SJSA1 (cell line): ENCODE measurements around the gene PLEKHG2. TPM values are rescaled to one million over a fixed set of nuclear protein-coding genes. Genes with fewer than 3 reads are reported as not detected.
A peak's percentile ranks its signal among the peaks of the same experiment; 100 is the strongest.

ENCODE experiments used
- DNase-seq, 2 experiments: peaks; one replicate each; pipeline ENCODE4 v3.0.0-alpha.2; 2015 to 2020; ENCODE audit warnings: low spot score in 2 of 2, low read depth in 1 of 2
- H3K27ac ChIP-seq: fragments of 250-450 bp; sonication (Bioruptor Pico); 2 replicates; pipeline ENCODE4 v1.5.1; 2020; ENCODE audit warnings: mild to moderate bottlenecking, moderate library complexity
- H3K27me3 ChIP-seq: fragments of 250-450 bp; sonication (Bioruptor Pico); replicated peaks from 2 replicates; pipeline ENCODE4 v1.5.1; 2020; ENCODE audit warnings: mild to moderate bottlenecking, moderate library complexity
- H3K36me3 ChIP-seq: fragments of 250-450 bp; sonication (Bioruptor Pico); 2 replicates; pipeline ENCODE4 v1.5.1; 2020; ENCODE audit warnings: mild to moderate bottlenecking
- H3K4me1 ChIP-seq: fragments of 250-450 bp; sonication (Bioruptor Pico); replicated peaks from 2 replicates; pipeline ENCODE4 v1.6.1; 2021; ENCODE audit warnings: mild to moderate bottlenecking
- H3K4me3 ChIP-seq: fragments of 250-450 bp; sonication (Bioruptor Pico); 2 replicates; pipeline ENCODE4 v1.5.1; 2020; ENCODE audit warnings: mild to moderate bottlenecking
- H3K9me3 ChIP-seq: fragments of 250-450 bp; sonication (Bioruptor Pico); replicated peaks from 2 replicates; pipeline ENCODE4 v1.5.1; 2020; ENCODE audit warnings: mild to moderate bottlenecking
- total RNA-seq: library from RNA; depleted of rRNA; stranded (reverse); fragments of >200 nt; shearing (Covaris generic); gene quantifications from 2 replicates; pipeline ENCODE4 v1.2.3, GENCODE V29; 2014

The PLEKHG2 gene
- total RNA-seq, 1 experiment from 2014 or later = 17.9 TPM

DNA sequence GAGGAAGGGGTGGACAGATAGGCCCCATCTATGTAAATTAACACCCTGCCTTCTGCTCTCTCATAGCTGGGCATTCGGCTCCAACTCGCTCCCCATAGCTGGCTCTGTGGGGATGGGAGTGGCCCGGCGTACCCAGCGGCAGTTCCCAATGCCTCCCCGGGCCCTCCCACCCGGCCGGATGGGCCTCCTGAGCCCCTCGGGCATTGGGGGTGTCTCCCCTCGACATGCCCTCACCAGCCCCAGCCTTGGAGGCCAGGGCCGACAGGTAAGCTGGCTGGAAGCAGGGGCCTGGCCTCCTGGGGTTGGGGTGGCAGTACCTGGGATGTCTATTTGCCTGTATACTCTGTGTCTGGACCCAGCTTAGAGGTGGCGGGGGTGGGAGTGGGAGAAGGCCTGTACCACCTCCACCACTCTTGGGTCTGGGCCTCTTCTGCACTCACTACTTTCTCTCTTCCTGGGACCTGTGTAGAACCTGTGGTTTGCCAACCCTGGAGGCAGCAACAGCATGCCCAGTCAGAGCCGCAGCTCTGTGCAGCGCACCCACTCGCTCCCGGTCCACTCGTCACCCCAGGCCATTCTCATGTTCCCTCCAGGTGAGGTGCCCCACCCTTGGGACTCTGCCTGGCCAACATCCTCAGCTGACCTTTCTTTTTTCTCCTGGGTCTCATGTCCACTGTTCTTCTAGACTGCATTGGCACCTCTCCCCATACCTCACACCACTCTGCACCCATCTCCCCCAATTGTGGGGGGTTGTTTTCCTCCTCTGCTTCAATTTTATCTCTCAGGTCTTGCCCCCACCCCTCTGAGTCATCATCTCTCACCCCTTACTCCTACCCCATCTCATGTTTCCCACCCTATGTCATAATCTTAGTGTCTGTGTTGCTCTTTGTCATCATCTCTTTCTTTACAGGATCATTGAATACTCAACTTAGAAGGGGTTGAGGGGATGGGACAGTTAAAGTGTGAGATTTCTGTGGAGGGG is 31.7 kb upstream of the PLEKHG2 start:
- DNase-seq = no peak
- no peaks in the 10 kb centered on the region for H3K27me3 ChIP-seq
- no peak overlapping the region for H3K27ac ChIP-seq
- H3K36me3 ChIP-seq = peaks cover 91% of the 10 kb centered on the region
- no peak overlapping the region for H3K4me3 ChIP-seq
- no peaks in the 10 kb centered on the region for H3K4me1 ChIP-seq
- H3K9me3 ChIP-seq = no peaks in the 10 kb centered on the region

DNA sequence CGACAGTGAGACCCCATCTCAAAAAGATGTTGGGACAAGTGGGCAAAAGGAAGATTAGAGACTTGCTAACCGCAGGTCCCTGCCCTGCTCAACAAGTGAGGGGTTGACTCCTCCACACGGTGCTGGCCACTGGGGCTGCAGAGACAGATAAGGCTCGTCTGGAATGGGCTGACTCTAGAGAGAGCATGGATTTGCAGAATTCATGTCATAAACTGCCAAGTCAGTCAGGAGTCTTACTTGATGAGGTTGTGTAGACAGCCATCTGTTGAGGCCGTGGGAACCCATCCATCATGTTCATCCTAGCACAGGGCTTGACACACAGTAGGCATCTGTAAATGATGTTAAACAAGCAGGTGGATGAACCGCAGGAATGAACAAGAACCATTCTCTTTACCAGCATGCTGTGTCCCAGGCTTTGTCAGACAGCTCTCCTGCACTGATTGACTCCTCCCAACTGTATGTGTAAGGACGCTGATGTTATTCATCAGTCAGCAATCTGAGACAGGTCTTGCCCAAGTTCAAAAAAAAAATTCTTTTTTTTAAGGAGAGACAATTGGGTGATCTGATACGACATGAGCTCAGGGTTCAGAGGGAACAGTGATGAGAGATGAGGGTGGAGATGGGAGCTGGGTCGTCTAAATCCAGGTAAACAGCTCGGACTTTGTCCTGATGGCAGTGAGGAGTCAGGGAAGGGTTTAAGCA is 30.4 kb upstream of the PLEKHG2 start:
- peaks cover 91% of the 10 kb centered on the region for H3K36me3 ChIP-seq
- H3K4me3 ChIP-seq = no peak overlapping the region

DNA sequence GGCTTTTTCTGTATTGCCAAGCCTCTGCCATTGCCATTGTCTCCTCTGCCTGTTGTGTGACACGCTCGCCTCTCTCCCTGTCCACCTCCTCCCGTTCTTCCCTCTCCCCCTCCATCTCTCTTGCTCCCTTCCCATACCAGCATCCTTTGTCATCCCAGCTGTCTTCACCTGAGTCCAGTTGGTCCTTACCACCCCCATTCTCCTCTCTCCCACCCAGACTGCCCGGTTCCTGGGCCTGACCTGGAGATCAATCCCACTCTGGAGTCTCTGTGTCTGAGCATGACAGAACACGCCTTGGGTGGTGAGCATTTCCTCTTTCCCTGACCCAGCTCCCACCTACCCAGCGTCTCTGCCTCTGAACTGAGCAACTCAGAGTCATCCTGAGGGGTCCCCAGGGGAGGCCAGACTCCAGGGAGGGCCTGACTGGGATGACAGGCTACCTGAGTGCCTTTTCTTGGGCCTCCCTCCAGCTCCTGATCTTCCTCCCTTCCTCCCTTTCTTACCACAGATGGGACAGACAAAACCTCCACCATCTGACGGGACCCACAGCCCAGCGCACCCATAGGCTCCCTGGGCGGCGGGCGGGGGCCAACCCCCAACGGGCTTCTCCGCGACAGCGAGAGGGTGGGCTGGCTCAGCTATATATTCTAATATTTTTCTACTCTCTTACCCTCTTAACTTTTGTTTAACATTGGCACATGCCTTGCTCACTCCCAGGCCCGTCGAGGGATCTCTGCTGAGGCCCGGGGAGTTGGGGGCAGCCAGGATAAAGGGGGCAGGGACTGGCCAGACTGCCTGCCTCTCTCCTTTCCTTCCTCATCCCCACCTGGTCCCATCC is 29.3 kb upstream of the PLEKHG2 start:
- no peaks in the 10 kb centered on the region for H3K27me3 ChIP-seq
- H3K9me3 ChIP-seq = no peaks in the 10 kb centered on the region
- H3K4me1 ChIP-seq = no peaks in the 10 kb centered on the region
- peaks cover 91% of the 10 kb centered on the region for H3K36me3 ChIP-seq
- H3K4me3 ChIP-seq = no peak overlapping the region
- DNase-seq = no peak
- H3K27ac ChIP-seq = no peak overlapping the region

More for the DNA sequence above, 30.4 kb upstream of the PLEKHG2 start:
- no peaks in the 10 kb centered on the region for H3K27me3 ChIP-seq
- no peak overlapping the region for H3K27ac ChIP-seq
- H3K4me1 ChIP-seq = no peaks in the 10 kb centered on the region
- DNase-seq = no peak
- H3K9me3 ChIP-seq = no peaks in the 10 kb centered on the region

DNA sequence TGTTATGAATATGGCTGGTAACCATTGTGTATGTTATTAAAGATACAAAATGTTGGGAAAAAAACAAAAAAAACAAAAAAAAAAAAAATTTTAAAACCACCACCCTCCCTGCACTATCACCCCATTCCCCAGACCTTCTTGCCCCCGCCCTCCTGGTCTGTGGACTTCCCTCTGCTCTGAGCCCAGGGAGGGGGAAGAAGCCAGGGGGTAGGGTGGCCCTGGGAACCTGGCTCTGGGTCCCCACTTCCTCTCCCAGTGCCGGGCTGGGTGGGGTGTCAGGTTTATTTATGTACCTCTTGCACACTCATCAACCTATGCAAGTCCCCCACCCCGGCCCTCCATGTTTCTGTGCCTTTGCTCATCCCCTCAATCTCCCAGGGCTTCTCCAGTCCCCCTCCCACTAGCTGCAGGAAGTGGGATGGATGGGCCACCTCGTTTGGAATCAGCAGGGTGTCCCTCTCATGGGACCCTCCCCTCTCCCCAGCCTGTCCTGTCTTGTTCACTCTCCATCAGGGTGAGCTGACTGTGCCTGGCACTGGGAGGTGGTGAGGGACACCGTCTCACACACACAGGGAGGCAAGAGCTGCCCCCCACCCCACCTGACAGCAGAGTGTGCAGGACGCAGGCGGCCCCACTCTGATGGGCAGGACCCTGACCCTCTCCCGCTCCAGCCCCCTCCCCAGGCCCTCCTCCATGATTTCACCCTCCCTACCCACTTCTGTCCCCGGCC is 27.5 kb upstream of the PLEKHG2 start:
- DNase-seq = no peak
- H3K27ac ChIP-seq = no peak overlapping the region
- peaks cover 91% of the 10 kb centered on the region for H3K36me3 ChIP-seq
- H3K4me1 ChIP-seq = peaks cover 4% of the 10 kb centered on the region
- H3K27me3 ChIP-seq = no peaks in the 10 kb centered on the region
- H3K4me3 ChIP-seq = no peak overlapping the region
- no peaks in the 10 kb centered on the region for H3K9me3 ChIP-seq

DNA sequence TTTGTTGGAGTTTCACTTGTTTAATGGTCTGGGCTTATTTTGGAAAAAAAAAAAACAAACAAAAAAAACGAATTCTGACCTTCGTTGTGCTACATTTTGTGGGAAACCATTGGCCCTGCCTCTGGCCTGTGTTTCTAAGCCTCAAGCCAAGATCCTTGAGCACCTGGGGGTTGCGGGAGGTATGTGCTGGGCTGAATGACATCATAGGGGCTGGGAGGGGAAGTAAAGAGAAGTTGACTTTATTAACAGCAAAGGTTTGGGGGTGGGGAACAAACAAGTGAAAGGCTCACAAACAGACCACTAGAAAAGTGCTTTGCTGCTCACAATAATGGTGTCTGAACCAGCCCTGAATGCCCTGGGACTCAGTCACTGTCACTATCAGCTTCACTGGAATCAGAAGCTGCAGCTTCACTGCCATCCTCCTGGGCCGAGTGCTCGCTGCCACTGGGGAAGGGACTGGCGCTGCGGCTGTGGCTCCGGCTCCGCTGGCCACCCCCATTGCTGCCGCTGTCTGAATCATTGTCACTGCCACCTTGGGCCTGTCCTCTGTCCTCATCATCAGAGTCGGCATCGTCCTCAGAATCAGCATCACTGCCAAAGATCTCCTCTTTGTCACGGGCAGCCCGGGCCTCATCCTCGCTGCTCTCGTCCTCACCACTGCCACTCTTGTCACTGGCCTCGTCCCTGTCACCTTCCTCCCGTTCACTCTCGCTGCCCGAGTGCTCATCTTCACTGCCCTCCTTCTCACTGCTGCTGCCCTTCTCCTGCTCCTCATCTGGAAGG is 26.6 kb upstream of the PLEKHG2 start:
- Histone ChIP-seq H3K36me3 (peaks cover 86% of the 10 kb centered on the region), H3K9me3 (no peaks in the 10 kb centered on the region), H3K27ac (no peak overlapping the region), H3K27me3 (no peaks in the 10 kb centered on the region), H3K4me3 (no peak overlapping the region), H3K4me1 (peaks cover 7% of the 10 kb centered on the region)
- no peak for DNase-seq

DNA sequence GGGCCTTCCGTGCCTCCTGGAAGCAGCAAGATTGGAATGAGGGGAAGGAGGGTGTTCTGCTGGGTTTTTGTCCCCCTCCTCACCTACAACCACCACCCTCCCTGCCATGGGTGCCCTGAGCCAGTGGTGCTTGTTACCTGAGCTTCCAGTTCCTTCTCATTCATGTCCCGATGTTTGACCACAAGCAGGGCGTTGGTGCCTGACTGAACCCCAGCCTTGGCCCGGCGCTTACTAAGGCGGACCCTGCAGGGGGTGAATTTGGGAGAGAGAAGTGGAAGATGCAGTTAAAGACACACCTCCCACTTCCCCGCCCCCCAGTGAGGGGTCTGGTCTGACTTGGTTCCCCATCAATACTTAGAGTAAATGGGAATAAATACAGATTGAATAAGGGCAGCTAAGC is 25.9 kb upstream of the PLEKHG2 start:
- Histone ChIP-seq H3K9me3 (no peaks in the 10 kb centered on the region), H3K4me3 (no peak overlapping the region), H3K36me3 (peaks cover 82% of the 10 kb centered on the region), H3K4me1 (peaks cover 7% of the 10 kb centered on the region), H3K27me3 (no peaks in the 10 kb centered on the region), H3K27ac (no peak overlapping the region)
- DNase-seq = no peak

DNA sequence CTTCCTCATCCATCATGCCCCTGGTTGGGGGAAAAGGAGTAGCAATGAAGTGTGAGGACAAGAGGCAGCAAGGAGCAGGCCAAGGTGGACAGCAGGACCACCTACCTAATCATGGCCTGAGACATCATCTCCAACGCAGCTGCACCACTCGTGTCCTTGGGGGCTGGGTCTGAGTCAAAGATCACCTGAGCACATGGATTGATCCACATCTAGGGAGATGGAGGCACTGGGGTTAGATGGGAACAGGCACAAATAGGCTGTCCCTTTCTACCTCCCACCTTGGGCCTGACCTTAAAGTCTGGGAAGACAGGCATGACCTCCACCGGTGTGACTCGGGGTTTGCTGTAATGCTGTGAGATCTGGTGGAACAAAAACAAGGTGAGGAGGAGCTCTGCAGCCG is 23.8 kb upstream of the PLEKHG2 start:
- Histone ChIP-seq H3K27me3 (no peaks in the 10 kb centered on the region), H3K9me3 (no peaks in the 10 kb centered on the region), H3K27ac (no peak overlapping the region), H3K4me3 (no peak overlapping the region), H3K36me3 (peaks cover 72% of the 10 kb centered on the region), H3K4me1 (peaks cover 12% of the 10 kb centered on the region)
- no peak for DNase-seq

DNA sequence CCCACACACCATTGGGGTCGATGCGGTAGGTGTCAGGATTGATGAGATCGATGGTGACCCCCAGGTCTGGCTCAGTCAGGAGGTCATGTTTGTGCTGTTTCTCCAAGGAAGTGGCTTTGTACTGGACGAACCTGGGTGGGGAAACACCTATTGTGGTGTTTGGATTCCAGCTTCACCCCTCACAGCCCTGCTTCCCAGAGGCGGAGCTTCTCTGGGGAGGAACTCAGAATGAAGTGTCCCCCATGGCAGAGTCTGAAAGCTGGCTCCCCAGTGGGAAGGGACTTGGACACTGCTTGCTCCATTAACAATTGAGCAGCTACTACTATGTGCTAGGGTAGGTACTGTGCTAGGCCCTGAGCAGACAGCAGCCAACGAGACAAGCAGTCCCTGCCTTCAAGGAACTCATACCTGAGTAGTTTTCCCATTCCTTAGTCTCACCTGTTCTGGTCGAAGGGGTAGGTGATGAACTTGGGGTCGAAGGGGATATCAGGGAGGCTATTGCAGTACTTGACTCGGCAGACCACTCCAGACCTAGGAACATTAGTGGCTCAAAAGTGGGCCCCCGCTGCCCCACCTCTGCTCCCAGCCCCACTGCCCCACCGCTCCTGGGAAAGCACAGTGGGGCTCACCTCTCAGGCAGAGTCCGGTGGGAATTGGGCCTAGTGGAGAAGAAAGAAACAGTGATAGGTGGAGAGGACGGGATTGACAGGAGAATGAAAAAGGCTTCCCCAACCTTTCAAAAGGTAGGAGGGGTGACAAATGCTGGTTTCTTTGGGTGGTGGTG is 22.6 kb upstream of the PLEKHG2 start:
- Histone ChIP-seq H3K27ac (no peak overlapping the region; the same call in 1 of the 2 replicates), H3K9me3 (no peaks in the 10 kb centered on the region), H3K36me3 (peaks cover 70% of the 10 kb centered on the region), H3K27me3 (no peaks in the 10 kb centered on the region), H3K4me1 (peaks cover 12% of the 10 kb centered on the region), H3K4me3 (peak overlapping the region; percentile 89)
- DNase-seq = no peak

DNA sequence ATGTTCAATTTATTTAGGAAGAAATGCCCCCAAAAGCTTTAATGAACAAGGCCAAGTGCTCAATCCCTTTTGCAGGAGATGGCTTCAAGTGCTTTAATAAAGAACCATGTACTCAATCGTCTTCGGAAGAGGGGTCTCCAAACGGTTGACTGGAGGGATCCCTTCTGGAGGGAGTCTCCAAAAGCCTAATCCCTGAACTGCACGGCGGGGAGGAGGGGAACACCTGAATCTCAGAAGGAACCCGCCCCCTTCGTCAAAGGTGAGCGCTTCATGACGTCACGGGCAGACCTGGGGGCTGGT is 22.1 kb upstream of the PLEKHG2 start:
- no peak for DNase-seq
- Histone ChIP-seq H3K4me1 (peaks cover 12% of the 10 kb centered on the region), H3K27ac (peak overlapping the region; percentile 98), H3K4me3 (peak overlapping the region; percentile 89), H3K36me3 (peaks cover 70% of the 10 kb centered on the region), H3K27me3 (no peaks in the 10 kb centered on the region), H3K9me3 (no peaks in the 10 kb centered on the region)

DNA sequence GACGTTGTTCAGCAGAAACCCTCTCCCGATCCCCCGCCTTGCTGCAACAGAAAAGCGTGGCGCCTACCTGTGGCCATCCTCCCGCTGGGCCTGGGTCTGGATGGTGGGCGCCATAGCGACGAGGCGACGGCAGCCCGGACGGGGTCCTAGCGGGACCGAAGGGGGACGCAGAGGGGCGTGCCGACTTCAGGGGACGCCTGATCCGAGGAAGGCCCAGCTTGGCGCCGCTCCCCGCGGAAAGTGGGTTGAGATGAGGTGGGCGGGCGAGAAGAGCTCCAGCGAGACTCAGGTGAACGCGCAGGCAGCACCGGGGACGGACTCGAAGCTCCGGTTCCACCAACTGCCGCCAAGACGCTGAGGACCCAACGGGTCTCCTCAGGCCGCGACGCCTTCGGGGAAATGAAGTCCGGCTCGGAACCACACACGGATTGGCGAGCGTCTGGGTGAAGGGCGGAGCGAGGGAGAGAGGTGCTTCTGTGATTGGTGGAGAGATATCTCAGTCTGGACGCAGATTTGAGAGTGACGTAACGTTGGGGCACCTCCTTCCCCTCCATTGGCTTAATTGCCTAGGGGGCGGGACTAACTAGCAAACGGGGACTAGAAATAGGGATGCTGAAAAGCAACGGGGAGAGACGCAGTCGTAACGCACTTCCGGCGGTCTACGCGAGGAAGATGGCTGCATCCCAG is 21.6 kb upstream of the PLEKHG2 start, which contains the start of the genes MED29 and PAF1:
Gene MED29 (plus strand): TSS at position 628 of the 687 bp plus-strand sequence. CDS start 45 bp downstream, at position 673.
Gene PAF1 (minus strand): TSS at position 356 of the 687 bp plus-strand sequence. CDS start 242 bp downstream, at position 114.
- no peaks in the 10 kb centered on the region for H3K27me3 ChIP-seq
- H3K36me3 ChIP-seq = peaks cover 71% of the 10 kb centered on the region
- DNase-seq = peak; percentile 99
- H3K4me1 ChIP-seq = peaks cover 12% of the 10 kb centered on the region
- peak within 1 kb of the TSS; percentile 98 for H3K27ac ChIP-seq
- no peaks in the 10 kb centered on the region for H3K9me3 ChIP-seq
- peak within 1 kb of the TSS; percentile 89 for H3K4me3 ChIP-seq
